Measurements from ENCODE around the gene MAST3. TPM values are rescaled to one million over a fixed set of nuclear protein-coding genes. Genes with fewer than 3 reads are reported as not detected.

Gene MAST3
- polyA plus RNA-seq, 3 donors = 6.8 to 34.0 (median 12.4) TPM

DNA sequence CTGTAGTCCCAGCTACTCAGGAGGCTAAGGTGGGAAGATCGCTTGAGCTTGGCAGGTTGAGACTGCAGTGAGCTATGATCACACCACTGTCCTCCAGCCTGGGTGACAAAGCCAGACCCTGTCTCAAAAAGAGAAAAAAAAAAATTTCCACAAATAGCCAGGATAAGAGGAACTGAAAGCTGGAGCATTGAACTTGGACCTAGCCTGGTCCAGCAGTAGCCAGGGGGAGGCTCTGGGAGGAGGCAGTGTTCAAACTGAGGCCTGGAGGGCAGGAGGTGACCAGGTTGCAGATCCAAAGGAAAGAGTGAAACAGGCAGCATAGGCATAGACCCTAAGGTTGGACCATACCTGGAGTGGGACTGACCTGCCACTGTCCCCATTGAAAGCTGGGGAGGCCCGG is 28.5 kb downstream of the MAST3 start:
- Histone ChIP-seq H3K4me2 (replicated peaks; ENCODE audit: extremely low read depth, low read length, poor library complexity, severe bottlenecking) (no peak overlapping the region), H3K27me3 (ENCODE audit: control insufficient read depth in 2 of 2, insufficient read depth in 2 of 2, low read length in 2 of 2) (no peaks in the 10 kb centered on the region), H4K20me1 (ENCODE audit: insufficient read depth, low read length) (peaks cover 84% of the 10 kb centered on the region), H2AFZ (ENCODE audit: insufficient read depth, low read depth, low read length, poor library complexity, severe bottlenecking) (no peak overlapping the region), H3K36me3 (replicated peaks in 1 of 2; ENCODE audit: control insufficient read depth in 1 of 2, insufficient read depth in 2 of 2, low read length in 2 of 2) (peaks cover 71 to 87% of the 10 kb centered on the region in 2 donors), H3K79me2 (ENCODE audit: insufficient read depth, low read length) (peaks cover 15% of the 10 kb centered on the region), H3K9ac (ENCODE audit: insufficient read depth, low read length, poor library complexity, severe bottlenecking) (no peak overlapping the region), H3K4me3 (replicated peaks in 1 of 3; ENCODE audit: low read depth in 2 of 3, low read length in 3 of 3) (no peak overlapping the region), H3K9me3 (replicated peaks in 1 of 2; ENCODE audit: control insufficient read depth in 1 of 2, insufficient read depth in 1 of 2, low read length in 2 of 2) (no peaks in the 10 kb centered on the region), H3K4me1 (ENCODE audit: control insufficient read depth in 1 of 2, insufficient read depth in 2 of 2, low read length in 2 of 2) (peaks cover 31 to 41% of the 10 kb centered on the region in 2 donors), H3K27ac (ENCODE audit: low read depth in 1 of 2, low read length in 2 of 2) (peak overlapping the region; percentile 33 to 53)
- 93% methylated on average over 1 of the region's 2 CpGs for WGBS (ENCODE audit: insufficient coverage)
- peak overlapping the region; percentile 58 to 85 (median 81) for H3K27ac Mint-ChIP-seq
- DNase-seq = peak in 2 of 3 donors; percentile 24 to 48
- TF ChIP-seq, protein P1, sequence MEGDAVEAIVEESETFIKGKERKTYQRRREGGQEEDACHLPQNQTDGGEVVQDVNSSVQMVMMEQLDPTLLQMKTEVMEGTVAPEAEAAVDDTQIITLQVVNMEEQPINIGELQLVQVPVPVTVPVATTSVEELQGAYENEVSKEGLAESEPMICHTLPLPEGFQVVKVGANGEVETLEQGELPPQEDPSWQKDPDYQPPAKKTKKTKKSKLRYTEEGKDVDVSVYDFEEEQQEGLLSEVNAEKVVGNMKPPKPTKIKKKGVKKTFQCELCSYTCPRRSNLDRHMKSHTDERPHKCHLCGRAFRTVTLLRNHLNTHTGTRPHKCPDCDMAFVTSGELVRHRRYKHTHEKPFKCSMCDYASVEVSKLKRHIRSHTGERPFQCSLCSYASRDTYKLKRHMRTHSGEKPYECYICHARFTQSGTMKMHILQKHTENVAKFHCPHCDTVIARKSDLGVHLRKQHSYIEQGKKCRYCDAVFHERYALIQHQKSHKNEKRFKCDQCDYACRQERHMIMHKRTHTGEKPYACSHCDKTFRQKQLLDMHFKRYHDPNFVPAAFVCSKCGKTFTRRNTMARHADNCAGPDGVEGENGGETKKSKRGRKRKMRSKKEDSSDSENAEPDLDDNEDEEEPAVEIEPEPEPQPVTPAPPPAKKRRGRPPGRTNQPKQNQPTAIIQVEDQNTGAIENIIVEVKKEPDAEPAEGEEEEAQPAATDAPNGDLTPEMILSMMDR (IDR thresholded peaks at IDR 0.05) = no peak
- peaks cover 77 to 96% of the 10 kb centered on the region in 2 donors for H3K36me3 Mint-ChIP-seq
- peaks cover 0 to 2% (median 0%) of the 10 kb centered on the region in 7 donors for H3K9me3 Mint-ChIP-seq
- intact Hi-C loops (cut with micrococcal nuclease) = no loop called here
- H3K4me3 Mint-ChIP-seq = peak overlapping the region in 1 of 2 donors; percentile 19
- H3K27me3 Mint-ChIP-seq (ENCODE audit: low read depth in 3 of 3) = peaks cover 0 to 1% (median 0%) of the 10 kb centered on the region in 3 donors
- H3K4me1 Mint-ChIP-seq = peaks cover 24% of the 10 kb centered on the region

DNA sequence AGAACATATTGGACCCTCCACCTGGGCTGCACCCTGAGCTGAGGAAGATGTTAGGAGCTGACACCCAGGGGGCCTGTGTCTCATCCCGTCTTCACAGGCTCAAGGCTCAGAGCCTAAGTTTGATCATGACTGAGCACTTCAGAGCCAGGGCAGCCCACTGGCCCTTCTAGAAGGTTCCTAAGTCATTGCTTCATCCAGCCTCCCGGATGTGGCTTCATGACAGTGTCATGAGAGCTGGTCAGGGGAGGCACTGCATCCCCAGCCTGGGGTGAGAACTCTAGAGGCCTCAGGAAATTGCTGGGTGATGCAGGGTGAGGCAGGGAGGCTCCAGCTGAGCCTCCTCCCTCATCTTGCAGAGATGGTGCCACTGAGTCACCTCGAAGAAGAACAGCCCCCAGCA is 30.5 kb downstream of the MAST3 start:
- H3K4me3 Mint-ChIP-seq = no peak overlapping the region
- peak; percentile 68 to 84 (median 78) for DNase-seq

More for the DNA sequence above, 30.5 kb downstream of the MAST3 start:
- Histone ChIP-seq H4K20me1 (ENCODE audit: insufficient read depth, low read length) (peaks cover 76% of the 10 kb centered on the region), H2AFZ (ENCODE audit: insufficient read depth, low read depth, low read length, poor library complexity, severe bottlenecking) (no peak overlapping the region), H3K9ac (ENCODE audit: insufficient read depth, low read length, poor library complexity, severe bottlenecking) (no peak overlapping the region), H3K27ac (ENCODE audit: low read depth in 1 of 2, low read length in 2 of 2) (peak overlapping the region; percentile 63 to 64), H3K36me3 (replicated peaks in 1 of 2; ENCODE audit: control insufficient read depth in 1 of 2, insufficient read depth in 2 of 2, low read length in 2 of 2) (peaks cover 70 to 87% of the 10 kb centered on the region in 2 donors), H3K4me2 (replicated peaks; ENCODE audit: extremely low read depth, low read length, poor library complexity, severe bottlenecking) (no peak overlapping the region), H3K9me3 (replicated peaks in 1 of 2; ENCODE audit: control insufficient read depth in 1 of 2, insufficient read depth in 1 of 2, low read length in 2 of 2) (no peaks in the 10 kb centered on the region), H3K27me3 (ENCODE audit: control insufficient read depth in 2 of 2, insufficient read depth in 2 of 2, low read length in 2 of 2) (no peaks in the 10 kb centered on the region), H3K4me1 (ENCODE audit: control insufficient read depth in 1 of 2, insufficient read depth in 2 of 2, low read length in 2 of 2) (peaks cover 31 to 35% of the 10 kb centered on the region in 2 donors), H3K4me3 (replicated peaks in 1 of 3; ENCODE audit: low read depth in 2 of 3, low read length in 3 of 3) (no peak overlapping the region), H3K79me2 (ENCODE audit: insufficient read depth, low read length) (no peaks in the 10 kb centered on the region)
- WGBS (ENCODE audit: insufficient coverage) = 39% methylated on average over 3 of the region's 3 CpGs
- intact Hi-C loops (cut with micrococcal nuclease) = no loop called here
- peaks cover 0 to 1% (median 0%) of the 10 kb centered on the region in 3 donors for H3K27me3 Mint-ChIP-seq (ENCODE audit: low read depth in 3 of 3)
- peaks cover 24% of the 10 kb centered on the region for H3K4me1 Mint-ChIP-seq
- peak overlapping the region; percentile 76 to 92 (median 89) for H3K27ac Mint-ChIP-seq
- TF ChIP-seq, protein P1 (IDR thresholded peaks at IDR 0.05) = no peak
- H3K36me3 Mint-ChIP-seq = peaks cover 74 to 96% of the 10 kb centered on the region in 2 donors
- H3K9me3 Mint-ChIP-seq = no peaks in the 10 kb centered on the region

Measured in CD14-positive monocyte (primary cell).